ENCODE data around the gene NR6A1. TPM values are rescaled to one million over a fixed set of nuclear protein-coding genes. Genes with fewer than 3 reads are reported as not detected.

NR6A1 gene
- total RNA-seq, 1 experiment from 2014 or later = 0.77 TPM

- BruUV-seq (replicated peaks) = no TSS peak
- no peaks in the 10 kb centered on the region for H3K27me3 ChIP-seq (ENCODE audit: low read length)
- no peak for ATAC-seq
- no peaks in the 10 kb centered on the region for H3K79me2 ChIP-seq (ENCODE audit: low read length)
- no peak for DNase-seq
- ChIA-PET CTCF (interaction anchor here (0.9 kb wide), 1 partner anchor 129 kb away, joined by 3 read pairs; the partner anchor contains the start of gene WDR38), POLR2A (ENCODE audit: unreplicated experiment) (no interaction called here)
- no peaks in the 10 kb centered on the region for H3K36me3 ChIP-seq (ENCODE audit: low read depth, low read length)
- no peaks in the 10 kb centered on the region for H3K9me3 ChIP-seq (ENCODE audit: low read length)
- no peak overlapping the region for H3K4me3 ChIP-seq (ENCODE audit: low read length)
- no peak overlapping the region for H3K27ac ChIP-seq (ENCODE audit: low read length)
- no peak overlapping the region for H2AFZ ChIP-seq (ENCODE audit: low read length)
- no peak overlapping the region for H3K4me2 ChIP-seq (ENCODE audit: low read length)
- no peak overlapping the region for H3K9ac ChIP-seq (ENCODE audit: low read length)
- TF ChIP-seq EZH2phosphoT487 (IDR thresholded peaks at IDR 0.05; ENCODE audit: borderline replicate concordance, low read length) = no peak
- TF ChIP-seq, protein P1, sequence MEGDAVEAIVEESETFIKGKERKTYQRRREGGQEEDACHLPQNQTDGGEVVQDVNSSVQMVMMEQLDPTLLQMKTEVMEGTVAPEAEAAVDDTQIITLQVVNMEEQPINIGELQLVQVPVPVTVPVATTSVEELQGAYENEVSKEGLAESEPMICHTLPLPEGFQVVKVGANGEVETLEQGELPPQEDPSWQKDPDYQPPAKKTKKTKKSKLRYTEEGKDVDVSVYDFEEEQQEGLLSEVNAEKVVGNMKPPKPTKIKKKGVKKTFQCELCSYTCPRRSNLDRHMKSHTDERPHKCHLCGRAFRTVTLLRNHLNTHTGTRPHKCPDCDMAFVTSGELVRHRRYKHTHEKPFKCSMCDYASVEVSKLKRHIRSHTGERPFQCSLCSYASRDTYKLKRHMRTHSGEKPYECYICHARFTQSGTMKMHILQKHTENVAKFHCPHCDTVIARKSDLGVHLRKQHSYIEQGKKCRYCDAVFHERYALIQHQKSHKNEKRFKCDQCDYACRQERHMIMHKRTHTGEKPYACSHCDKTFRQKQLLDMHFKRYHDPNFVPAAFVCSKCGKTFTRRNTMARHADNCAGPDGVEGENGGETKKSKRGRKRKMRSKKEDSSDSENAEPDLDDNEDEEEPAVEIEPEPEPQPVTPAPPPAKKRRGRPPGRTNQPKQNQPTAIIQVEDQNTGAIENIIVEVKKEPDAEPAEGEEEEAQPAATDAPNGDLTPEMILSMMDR (conservative IDR thresholded peaks at IDR 0.05; ENCODE audit: low read depth, low read length) = no peak
- no peak for TF ChIP-seq EZH2 (IDR thresholded peaks at IDR 0.05; ENCODE audit: low read length, unreplicated experiment)
- no peaks in the 10 kb centered on the region for H3K9me2 ChIP-seq (replicated peaks; ENCODE audit: low read length)
- H3F3A ChIP-seq (ENCODE audit: low read length, unreplicated experiment) = no peaks in the 10 kb centered on the region
- no peaks in the 10 kb centered on the region for H4K20me1 ChIP-seq (ENCODE audit: low read length)
- H3K4me1 ChIP-seq (ENCODE audit: insufficient read depth, low read length) = no peaks in the 10 kb centered on the region
- intact Hi-C loops (cut with micrococcal nuclease) = no loop called here
Observed at GRCh38 chr9:124724415-124725067, 46.6 kb downstream of the NR6A1 start.

DNA sequence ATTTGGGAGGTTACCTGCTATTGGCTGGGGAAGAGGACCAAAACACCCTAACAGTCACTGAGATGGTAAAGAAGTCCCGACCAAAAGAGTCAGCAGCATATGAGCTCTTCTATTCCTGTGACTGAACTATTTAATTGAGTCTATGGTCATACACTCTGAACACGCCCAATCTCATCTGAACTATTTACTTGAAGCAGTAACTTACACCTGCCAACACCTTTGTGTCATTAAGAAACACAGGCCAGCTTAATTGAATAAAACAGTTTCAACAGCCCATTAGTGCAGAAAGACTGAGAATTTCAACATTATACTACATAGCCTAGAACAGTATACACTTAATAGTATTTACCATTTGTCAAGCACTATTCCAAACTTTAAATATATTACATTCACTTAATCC lies 47.8 kb downstream of the NR6A1 start:
- ChIA-PET CTCF (no interaction called here), POLR2A (ENCODE audit: unreplicated experiment) (no interaction called here)
- BruUV-seq (replicated peaks) = no TSS peak

More for the DNA sequence above, 47.8 kb downstream of the NR6A1 start:
- Histone ChIP-seq H3K4me1 (ENCODE audit: insufficient read depth, low read length) (no peaks in the 10 kb centered on the region), H3F3A (ENCODE audit: low read length, unreplicated experiment) (no peaks in the 10 kb centered on the region), H3K9ac (ENCODE audit: low read length) (no peak overlapping the region), H3K9me3 (ENCODE audit: low read length) (no peaks in the 10 kb centered on the region), H3K9me2 (replicated peaks; ENCODE audit: low read length) (no peaks in the 10 kb centered on the region), H2AFZ (ENCODE audit: low read length) (no peak overlapping the region), H3K4me2 (ENCODE audit: low read length) (no peak overlapping the region), H3K79me2 (ENCODE audit: low read length) (no peaks in the 10 kb centered on the region), H3K27ac (ENCODE audit: low read length) (no peak overlapping the region), H3K4me3 (ENCODE audit: low read length) (no peak overlapping the region), H3K27me3 (ENCODE audit: low read length) (no peaks in the 10 kb centered on the region), H4K20me1 (ENCODE audit: low read length) (no peaks in the 10 kb centered on the region), H3K36me3 (ENCODE audit: low read depth, low read length) (no peaks in the 10 kb centered on the region)
- TF ChIP-seq EZH2phosphoT487 (IDR thresholded peaks at IDR 0.05; ENCODE audit: borderline replicate concordance, low read length) (no peak), EZH2 (IDR thresholded peaks at IDR 0.05; ENCODE audit: low read length, unreplicated experiment) (no peak)
- TF ChIP-seq, protein P1 (conservative IDR thresholded peaks at IDR 0.05; ENCODE audit: low read depth, low read length) = no peak
- no peak for DNase-seq
- intact Hi-C loops (cut with micrococcal nuclease) = no loop called here
- no peak for ATAC-seq
